HG02973 (cell line): Measurements from ENCODE around the gene PMCH.
A peak's percentile ranks its signal among the peaks of the same experiment; 100 is the strongest.
"Not testable (repeated sequence)": the region's sequence is repeated elsewhere in the genome, so short reads cannot be mapped to it uniquely, and the experiment has no call there.

Experiments used
- ATAC-seq: cut with Tn5 transposase; IDR thresholded peaks from one replicate; pipeline ENCODE4 v1.9.1; 2021; ENCODE audit warnings: moderate library complexity; ENCODE audit not compliant: unreplicated experiment

PMCH gene, protein sequence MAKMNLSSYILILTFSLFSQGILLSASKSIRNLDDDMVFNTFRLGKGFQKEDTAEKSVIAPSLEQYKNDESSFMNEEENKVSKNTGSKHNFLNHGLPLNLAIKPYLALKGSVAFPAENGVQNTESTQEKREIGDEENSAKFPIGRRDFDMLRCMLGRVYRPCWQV

DNA sequence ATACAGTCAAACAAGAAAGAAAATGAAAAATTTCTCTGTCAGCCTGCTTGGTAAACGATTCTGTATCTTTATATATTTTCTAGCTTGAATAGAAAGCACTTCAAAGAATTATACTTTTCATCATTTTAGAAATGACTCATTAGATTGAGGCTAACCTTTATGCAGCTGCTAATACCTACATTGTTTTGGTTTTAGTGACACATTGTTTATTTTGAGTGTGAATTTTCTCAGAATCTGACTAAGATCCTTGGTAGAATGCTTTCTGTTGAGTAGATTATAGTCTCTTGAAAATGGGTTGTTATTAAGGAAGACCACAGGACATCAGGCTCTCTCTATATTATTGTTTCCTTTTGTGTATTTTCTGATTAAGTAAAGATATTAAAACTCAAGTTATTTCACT lies at the start of gene PMCH:
PMCH (minus strand) TSS at position 45 of the 400 bp plus-strand sequence. CDS start 63 bp downstream, outside the sequence.
- peak; percentile 90 for ATAC-seq

DNA sequence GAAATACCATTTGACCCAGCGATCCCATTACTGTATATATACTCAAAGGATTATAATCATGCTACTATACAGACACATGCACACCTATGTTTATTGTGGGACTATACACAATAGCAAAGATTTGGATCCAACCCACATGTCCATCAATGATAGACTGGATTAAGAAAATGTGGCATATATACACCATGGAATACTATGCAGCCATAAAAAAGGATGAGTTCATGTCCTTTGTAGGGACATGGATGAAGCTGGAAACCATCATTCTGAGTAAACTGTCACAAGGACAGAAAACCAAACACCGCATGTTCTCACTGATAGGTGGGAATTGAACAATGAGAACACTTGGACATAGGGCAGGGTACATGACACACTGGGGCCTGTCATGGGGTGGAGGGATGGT lies 43.2 kb upstream of the PMCH start:
- ATAC-seq: not testable (repeated sequence)

DNA sequence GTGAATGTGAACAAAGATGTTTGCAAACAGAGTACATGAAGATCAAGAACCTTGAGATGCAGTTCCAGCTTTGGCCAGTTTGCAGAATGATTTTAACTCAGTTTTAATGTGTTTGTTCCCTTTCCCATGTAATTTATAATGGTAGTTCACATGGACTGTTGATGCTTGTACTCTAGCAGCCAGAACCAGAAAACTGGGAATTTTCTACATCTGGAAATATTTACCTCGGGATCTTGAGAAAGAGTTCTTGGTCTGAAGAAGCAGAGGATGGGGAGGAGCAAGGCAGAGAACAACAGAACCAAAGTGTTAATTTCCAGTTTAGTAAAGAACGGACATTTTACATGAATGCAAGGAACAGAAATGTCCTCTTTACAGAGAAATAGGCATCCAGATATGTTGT lies 37.0 kb upstream of the PMCH start:
- no peak for ATAC-seq

DNA sequence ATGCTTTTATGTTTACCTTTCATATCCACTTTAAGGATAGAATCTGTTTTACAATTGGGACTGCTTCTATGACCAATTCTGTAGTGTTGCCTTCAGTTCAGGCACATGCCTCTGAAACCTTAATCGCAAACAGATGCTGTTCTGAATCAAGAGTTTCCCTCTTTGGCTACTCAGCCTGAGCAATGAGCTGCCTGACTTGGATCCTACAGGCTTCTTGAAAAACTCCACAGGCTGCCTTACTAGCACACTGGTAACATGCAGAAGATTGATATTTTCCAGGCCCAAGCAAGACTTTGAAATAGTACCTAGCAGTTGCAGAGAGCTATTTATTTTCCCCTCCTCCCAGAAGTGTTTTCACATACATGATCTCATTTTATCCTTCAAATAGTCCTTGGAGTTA lies 34.8 kb upstream of the PMCH start:
- no peak for ATAC-seq

DNA sequence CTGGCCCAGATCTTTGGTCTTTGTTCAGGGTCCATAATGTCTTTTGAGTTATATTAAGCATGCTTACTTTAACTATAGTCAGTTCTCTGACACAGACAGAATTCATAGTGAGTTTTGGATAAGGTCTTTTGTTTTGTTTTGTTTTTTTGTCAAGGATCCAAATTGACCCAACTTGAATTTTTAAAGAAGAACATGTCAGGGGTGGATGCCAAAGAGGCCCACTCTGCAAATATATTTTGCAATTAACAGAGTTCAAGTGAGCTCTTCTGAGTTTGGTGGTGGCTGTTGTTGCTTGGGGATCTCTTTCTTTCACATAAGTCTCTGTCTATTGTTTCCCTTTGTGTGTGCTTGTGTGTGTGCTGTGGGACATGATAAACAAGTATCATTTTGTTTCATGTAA lies 34.4 kb upstream of the PMCH start:
- ATAC-seq: no peak

DNA sequence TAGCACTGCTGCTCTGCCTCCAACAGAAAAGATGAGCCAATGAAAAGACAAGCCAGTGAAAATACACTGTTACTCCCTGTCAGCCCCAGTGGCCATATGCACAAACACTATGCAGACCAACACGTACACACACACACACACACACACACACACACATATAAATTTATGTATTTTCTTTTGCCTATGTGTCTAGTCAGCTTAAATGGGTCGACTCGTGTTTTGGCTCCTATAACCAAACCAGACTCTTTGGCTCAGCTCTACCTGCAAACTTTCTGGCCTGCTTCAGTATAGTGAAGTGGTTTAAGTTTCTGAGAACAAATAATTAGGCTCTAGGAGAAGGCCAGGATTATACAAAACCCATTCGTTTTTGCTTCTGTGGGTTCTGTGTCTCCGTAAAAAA lies 30.3 kb upstream of the PMCH start:
- ATAC-seq: no peak

DNA sequence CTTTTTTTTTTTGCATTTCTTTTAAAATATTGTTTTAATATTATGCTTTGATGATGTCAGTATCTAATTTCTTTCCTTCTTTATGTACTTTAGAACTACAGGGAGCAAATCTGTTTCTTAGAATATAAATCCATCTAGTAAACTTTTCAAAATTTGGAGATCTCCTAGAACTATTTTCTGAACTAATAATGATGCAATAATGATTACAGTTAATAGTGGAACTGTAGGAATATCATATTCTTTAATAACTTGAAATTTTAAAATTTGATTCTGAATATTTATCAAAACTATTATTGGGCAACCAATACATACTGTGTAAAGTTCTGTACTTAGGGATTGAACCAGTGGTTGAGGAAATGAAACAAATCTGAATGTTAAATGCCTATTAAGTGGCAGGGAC lies 23.1 kb upstream of the PMCH start:
- no peak for ATAC-seq

DNA sequence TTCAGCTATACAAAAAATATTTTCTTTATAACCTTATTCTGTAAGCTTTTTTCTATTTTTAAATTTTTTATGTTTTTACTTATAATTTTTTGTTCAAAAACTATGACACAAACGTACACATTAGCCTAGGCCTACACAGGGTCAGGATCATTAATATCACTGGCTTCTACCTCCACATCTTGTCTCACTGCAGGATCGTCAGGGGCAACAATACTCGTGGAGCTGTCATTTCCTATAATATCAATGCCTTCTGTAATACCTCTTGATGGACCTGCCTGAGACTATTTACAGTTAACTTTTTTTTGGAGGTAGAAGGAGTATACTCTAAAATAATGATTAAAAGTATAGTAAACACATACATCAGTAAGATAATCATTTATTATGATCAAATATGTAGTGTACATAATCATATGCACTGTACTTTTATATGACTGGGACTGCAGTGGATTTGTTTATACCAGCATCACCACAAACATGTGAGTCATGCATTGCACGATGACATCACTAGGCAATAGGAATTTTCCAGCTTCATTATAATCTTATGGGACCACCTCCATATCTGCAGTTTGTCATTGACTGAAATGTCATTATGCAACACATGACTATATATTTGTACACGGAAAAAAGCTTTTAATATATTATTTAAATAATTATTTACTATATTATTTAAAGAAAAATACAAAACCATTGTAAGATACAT lies 18.5 kb upstream of the PMCH start:
- no peak for ATAC-seq

DNA sequence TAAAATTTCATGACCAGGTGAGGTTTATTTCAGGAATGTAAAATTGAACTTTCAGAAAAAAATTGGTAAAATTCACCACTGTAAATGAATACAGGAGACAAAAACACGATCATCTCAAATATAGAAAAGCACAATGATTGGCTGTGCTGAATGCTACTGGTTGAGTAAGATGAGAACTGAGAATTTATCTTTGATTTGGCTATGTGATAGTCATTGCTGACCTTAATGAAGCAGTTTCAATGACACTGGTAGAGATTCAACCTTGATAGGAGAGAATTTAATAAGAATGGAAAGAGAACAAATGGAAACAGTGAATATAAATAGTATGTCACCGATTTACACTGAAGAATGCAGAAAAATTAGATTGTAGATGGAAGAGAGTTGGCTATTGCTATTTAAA lies 6.4 kb upstream of the PMCH start:
- no peak for ATAC-seq

DNA sequence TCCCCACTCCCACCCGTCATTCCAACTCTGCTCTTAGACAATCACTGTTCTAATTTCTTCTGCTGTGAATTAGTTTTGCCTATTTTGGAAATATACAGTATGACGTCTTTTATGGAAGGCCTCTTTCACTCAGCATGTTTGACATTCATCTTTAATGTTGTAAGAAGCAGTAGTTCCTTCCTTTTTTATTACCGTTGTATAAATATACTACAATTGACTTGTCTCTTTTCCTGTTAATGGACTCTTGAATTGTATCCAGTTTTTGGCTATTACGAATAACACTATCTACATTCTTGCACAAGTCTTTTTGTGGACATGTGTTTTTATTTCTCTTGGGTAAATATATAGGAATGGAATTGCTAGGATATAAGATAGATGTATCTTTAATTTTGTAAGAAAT lies 4.9 kb upstream of the PMCH start:
- ATAC-seq: no peak

DNA sequence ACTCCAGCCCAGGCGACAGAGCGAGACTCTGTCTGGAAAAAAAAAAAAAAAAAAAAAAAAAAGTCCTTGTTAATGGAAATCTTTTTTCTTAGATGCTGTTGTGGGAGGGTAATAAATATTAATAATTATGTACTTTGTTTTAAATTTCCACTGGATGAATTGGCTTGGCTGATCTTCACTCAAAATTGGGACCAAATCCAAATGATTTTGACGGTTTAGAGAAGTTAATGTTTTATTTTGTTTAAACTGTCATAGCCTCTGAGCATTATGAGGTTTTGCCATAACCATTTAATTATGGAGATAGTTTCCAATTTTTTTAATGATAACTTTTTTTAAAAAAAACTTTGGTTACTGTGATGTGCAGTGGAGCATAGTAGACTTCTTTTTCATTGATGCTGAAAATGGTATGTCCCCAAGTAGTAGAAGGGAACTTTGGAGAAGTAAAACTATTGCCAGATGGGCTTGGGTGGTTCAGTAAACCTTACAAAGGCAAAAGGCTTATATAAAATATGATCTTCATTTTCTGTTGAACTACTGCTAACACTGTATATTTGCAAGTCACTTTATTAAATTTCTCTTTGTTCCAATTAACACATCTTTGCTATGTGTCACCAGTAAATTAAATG lies 3.9 kb upstream of the PMCH start:
- no peak for ATAC-seq

DNA sequence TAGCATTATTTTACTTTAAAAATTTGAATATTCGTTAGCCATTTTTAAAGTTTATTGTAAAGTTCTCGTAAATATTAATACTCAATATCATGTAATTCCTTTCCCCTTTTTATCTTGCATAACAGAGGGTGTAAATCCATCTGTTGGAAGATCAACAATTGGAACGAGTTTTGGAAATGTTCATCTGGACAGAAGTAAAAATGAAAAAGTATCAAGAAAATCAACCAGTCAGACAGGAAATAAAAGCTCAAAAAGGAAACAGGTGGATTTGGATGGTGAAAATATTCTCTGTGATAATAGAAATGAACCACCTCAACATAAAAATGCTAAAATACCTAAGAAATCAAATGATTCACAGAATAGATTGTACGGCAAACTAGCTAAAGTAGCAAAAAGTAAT lies 1.8 kb downstream of the PMCH start:
- ATAC-seq: no peak

DNA sequence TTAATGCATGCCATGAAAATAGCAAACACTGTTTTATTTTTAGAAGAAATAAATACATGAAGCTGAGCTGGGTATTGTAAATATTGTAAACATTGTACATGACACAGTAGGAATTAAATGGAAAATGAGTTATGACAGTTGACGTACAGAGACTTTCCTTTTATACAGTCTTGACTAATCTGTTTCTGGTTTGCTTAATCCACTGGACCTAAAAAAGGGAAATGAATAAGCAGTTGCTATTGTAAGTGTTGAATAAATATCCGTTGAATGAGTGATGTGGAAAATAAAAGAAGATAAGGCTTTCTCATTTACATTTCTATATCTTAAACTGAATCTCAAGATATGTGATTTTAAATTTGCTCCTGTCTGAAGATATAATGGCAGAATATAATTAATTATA lies 15.0 kb downstream of the PMCH start:
- no peak for ATAC-seq

DNA sequence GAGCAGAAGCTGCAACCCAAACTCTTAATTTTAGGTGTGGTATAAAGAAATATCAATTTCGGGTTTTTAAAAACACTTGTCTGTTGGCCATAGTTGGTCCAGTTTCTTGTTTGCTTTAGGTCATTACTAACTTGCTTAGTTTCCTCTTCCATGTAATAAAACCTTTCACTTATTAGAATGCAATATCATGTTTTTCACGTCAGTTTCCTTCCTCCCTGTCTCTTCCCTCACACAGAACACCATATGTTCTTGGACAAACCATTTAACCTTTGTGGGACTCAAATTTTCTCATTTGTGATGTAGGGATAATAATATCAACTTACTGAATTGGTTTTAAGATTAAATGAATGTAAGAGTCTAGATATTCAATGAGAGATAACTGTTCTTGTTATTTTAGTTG lies 22.9 kb downstream of the PMCH start:
- ATAC-seq: no peak

DNA sequence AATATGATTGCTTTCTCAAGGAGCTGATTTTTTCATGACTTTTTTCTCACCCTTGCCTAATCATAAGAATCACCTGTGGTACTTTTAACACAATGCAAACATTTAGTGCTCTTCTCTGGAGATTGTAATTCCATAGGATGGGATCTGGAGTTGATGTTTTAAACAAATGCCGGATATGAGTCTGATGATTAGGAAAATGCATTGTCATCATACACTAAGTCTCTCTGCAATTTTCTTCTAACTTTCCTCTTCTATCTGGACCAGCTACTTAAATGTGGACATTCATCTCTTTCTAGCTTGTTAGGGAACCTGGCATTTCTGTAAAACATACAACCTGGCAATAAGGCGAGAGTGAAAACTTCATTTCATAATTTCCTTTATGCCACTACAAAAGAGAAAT lies 23.5 kb downstream of the PMCH start:
- no peak for ATAC-seq

DNA sequence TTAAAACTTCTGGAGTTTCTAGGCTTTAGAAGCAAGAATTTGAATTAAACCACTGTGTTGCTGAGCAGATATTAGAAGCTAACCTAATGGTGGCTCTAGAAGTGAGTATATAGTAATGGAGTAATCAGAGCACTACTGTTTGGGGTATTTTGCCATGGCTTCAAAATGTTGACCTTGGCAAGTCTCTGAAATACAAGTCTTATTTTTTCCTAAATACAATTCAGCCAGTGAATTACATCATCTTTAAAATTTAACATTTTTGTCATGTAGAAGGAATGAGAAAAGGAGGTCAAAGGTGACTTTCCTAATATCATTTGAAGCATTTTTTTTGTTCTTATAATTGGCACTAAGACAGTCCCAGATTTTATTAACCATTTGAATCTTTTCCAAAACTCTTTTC lies 25.2 kb downstream of the PMCH start:
- no peak for ATAC-seq

DNA sequence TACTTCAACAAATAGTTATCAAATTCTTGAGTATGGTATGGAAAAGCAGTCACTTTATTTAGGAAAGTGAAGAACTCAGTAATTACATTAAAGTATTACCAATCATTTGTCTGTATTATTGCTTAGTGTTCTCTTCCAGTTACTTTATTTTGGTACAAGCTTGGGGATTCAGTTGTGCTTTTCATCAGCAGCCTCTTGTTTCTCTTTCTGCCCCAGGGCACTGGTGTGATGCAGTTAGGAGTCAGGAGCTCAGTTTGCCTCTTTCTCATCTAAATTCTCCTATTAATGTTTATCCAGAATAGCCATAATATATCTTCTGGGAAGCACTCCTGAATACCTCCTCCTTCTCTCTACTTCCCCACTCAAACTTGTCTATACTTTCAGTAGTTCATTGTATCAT lies 25.7 kb downstream of the PMCH start:
- ATAC-seq: no peak

DNA sequence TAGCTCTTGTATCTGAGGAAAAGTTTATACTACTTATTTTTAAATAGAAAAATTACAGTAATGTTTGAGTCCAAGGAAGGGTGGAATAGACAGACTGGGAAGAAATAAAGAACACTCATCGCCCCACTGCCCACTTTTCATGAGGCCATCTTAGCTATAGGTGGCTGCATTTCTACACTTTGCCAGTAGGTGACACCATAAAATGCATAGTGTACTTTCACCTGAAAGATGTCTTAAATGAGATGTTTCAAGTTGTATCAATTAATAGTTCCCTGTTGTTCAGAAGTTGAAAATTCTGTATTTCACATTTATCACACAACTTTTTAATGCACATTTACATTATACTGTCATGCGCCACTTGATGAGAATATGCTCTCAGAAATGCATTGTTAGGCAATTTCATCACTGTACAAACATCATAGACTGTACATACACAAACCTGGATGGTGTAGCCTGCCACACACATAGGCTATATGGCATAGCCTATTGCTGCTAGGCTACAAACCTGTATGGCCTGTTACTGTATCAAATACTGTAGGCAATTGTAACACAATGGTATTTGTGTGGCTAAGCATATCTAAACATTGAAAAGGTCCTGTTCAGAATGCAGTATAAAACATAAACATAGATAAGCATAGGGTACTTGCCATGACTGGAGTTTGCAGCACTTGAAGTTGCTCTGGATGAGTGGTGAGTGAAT lies 27.6 kb downstream of the PMCH start:
- ATAC-seq: peak; percentile 47

DNA sequence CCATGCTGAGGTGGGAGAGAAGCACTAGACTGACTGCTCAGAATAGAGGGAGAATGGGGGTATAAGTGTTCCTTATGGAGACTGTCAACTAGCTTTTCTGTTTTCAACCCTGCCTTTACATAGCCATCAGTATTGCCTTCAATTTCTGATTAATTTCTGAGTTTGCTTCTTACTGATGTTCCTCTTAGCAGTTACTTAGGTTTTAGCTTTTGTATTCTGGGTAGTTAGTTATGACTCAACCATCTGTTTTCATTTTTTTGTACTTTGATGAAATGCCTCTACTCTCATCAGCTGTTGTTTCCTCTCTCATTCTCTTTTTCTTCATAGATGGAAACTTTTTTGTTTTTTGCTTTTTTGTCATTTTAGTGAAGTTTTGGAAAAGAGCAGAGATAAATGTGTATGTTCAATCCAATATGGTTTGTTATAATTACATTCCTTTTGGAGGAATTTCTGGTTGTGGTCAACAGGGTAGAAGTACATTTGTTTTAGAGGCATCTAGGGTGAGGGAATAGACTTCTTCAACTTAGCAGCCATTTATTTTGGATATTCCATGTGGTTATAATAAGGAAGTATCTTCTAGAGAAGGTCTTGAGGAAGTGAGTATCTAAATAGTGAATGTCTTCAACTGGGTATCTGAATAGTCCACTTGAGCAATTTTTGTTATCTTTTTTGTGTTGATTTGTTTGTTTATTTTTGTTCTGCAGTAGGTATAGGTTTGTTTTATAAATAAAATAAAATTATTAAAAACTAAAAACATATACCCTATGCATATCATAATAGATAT lies 29.6 kb downstream of the PMCH start:
- ATAC-seq: peak; percentile 72

DNA sequence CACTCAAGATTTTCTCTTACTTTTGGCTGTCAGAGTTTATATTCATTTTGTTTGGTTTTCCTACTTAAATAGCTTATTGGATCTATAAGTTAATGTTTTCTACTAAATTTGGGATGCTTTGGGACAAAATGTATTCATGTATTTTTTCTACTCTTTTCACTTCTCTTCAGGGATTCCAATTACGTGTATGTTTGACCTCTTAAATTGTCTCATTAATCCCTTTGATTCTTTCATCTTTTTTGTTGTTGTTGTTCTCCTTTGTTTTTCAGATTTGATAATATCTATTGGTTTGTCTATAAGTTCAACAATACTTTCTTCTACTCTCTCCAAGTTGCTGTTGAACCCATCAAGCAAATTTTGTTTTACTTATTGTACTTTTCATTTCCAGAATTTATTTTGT lies 34.2 kb downstream of the PMCH start:
- no peak for ATAC-seq

DNA sequence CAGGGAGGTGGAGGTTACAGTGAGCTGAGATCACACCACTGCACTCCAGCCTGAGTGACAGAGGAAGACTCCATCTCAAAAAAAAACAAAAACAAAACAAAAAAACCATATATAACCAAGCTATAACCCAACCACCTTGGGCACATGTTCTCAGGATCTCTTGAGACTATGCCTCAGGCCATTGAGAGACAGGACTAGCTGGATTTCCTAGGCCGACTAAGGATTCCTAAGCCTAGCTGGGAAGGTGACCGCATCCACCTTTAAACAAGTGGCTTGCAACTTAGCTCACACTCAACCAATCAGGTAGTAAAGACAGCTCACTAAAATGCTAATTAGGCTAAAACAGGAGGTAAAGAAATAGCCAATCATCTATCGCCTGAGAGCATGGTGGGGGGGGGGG lies 42.4 kb downstream of the PMCH start:
- ATAC-seq: not testable (repeated sequence)
